Astrocyte of the cerebellum (primary cell): ENCODE results near the gene FBLIM1.

Experiments used
- DNase-seq: peaks from one replicate; pipeline ENCODE4 v3.0.0-alpha.2; 2011; ENCODE audit warnings: low read depth
- H3K4me3 ChIP-seq: 2 replicates; pipeline ENCODE4 v1.5.1; 2011; ENCODE audit warnings: mild to moderate bottlenecking, low read depth, low read length, moderate library complexity
- in situ Hi-C: cut with HindIII; loops from 2 replicates; pipeline ENCODE4 v1.10.0; 2017; ENCODE audit warnings: low sequenced_read_pairs
- TF ChIP-seq, protein P1 (sequence below): IDR thresholded peaks from 2 replicates; pipeline ENCODE4 v1.5.1; 2012; ENCODE audit warnings: low read length, low read depth, moderate library complexity, mild to moderate bottlenecking; ENCODE audit errors: missing control alignments

FBLIM1 gene

DNA sequence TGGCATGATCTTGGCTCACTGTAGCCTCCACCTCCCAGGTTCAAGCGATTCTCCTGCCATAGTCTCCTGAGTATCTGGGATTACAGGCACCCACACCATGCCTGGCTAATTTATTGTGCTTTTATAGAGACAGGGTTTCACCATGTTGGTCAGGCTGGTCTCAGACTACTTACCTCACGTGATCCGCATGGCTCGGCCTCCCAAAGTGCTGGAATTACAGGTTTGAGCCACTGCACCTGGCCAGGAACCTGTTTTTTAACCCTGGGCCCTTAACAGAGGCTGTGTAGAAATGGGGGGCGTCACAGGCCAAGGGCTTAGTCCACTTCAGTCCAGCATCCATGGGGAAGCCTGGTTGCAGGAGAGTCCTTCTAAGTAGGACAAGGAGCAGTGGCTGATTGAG is 9.3 kb downstream of the FBLIM1 start:
- in situ Hi-C loops: no loop called here
- no peak overlapping the region for H3K4me3 ChIP-seq
- TF ChIP-seq, protein P1, sequence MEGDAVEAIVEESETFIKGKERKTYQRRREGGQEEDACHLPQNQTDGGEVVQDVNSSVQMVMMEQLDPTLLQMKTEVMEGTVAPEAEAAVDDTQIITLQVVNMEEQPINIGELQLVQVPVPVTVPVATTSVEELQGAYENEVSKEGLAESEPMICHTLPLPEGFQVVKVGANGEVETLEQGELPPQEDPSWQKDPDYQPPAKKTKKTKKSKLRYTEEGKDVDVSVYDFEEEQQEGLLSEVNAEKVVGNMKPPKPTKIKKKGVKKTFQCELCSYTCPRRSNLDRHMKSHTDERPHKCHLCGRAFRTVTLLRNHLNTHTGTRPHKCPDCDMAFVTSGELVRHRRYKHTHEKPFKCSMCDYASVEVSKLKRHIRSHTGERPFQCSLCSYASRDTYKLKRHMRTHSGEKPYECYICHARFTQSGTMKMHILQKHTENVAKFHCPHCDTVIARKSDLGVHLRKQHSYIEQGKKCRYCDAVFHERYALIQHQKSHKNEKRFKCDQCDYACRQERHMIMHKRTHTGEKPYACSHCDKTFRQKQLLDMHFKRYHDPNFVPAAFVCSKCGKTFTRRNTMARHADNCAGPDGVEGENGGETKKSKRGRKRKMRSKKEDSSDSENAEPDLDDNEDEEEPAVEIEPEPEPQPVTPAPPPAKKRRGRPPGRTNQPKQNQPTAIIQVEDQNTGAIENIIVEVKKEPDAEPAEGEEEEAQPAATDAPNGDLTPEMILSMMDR: no peak
- no peak for DNase-seq

DNA sequence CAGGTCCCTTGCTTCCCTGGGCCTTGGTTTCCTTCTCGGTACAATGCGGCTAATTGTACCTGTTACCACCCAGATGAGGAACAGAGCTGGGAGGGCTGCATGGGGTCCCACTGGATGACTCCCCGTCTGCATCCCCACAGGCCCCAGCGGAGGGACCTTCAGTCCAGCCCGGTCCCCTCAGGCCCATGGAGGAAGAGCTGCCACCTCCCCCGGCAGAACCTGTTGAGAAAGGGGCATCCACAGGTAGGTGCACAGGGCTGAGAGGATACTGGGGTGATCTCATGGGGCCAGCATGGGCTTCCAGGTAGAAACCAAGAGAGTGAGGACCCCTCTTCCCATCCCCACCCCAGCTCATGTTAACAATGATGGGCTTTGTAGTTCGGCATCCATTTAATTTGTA is 9.8 kb downstream of the FBLIM1 start:
- TF ChIP-seq, protein P1: no peak
- DNase-seq: no peak
- in situ Hi-C loops: no loop called here
- no peak overlapping the region for H3K4me3 ChIP-seq

DNA sequence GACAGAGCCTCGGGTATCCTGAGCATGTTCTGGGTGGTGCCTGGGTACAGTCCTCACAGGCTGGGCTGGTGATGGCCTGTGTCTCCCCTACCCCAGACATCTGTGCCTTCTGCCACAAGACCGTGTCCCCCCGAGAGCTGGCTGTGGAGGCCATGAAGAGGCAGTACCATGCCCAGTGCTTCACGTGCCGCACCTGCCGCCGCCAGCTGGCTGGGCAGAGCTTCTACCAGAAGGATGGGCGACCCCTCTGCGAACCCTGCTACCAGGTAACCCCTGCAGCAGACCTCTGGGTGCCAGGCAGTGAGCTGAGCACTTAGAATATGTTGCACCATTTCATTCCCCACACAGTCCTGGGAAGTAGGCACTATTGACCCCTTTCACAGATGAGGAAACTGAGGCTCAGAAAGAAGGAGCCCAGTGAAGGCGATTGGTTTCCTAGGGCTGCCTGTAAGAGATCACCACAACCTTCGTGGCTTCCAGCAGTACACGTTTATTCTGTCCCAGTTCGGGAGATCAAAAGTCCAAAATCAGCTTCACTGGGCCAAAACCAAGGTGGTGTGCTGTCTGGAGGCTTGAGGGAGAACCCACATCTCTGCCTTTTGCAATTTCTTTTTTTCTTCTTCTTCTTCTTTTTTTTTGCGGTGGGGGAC is 11.8 kb downstream of the FBLIM1 start:
- in situ Hi-C loops: no loop called here
- H3K4me3 ChIP-seq: no peak overlapping the region
- TF ChIP-seq, protein P1: no peak
- DNase-seq: no peak

DNA sequence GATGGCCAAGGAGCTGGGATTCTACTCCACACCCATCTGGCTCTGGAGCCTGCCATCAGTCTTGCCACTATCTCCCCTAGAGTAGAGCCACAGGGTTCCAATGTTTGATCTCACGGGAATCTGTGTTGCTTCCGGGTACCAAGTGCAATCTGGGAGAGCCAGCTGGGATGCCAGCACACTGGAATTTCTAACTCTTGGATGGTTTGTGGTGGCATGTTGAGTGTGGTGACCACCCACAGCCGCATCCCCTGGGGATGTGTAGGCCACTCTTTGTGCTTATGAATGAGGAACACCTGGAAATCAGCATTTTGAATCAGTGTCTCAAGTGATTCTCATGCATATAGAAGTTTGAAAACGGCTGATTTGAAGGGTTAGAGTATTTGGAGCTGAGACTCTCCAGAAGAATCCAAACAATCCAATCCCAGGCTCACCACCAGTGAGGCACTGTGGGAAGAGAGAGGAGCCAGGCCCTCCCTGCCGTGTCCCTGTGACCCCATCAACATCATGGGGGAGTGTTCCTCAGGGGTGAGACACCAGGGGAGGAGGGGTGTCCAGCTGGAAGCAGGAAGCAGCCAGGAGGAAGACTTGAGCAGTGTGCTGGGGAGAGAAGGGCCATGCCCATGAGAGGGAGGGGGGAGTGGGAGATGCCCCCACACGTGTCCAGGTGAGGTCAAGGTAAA is 13.4 kb downstream of the FBLIM1 start:
- TF ChIP-seq, protein P1: no peak
- in situ Hi-C loops: no loop called here
- DNase-seq: no peak
- H3K4me3 ChIP-seq: no peak overlapping the region

DNA sequence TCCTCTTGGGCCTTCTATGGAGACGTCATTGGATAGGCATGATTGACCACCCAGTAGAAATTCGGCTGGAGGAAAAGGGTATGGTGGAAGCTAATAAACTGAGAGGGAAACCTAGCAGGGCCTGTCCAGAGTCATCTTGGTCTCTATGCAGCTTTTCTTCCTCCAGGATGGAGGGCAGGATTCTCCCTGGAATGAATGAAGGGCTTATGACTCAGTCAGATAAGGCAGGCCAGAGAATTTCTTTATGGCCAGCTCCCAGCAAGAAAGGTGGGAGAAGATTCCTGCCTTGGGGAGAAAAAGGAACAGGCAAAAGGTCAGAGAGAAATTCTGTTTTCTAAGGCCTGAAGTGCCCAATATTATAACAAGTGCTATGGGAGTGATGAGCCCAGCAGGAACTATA is 17.1 kb downstream of the FBLIM1 start:
- DNase-seq: no peak
- in situ Hi-C loops: no loop called here
- no peak overlapping the region for H3K4me3 ChIP-seq
- TF ChIP-seq, protein P1: no peak

DNA sequence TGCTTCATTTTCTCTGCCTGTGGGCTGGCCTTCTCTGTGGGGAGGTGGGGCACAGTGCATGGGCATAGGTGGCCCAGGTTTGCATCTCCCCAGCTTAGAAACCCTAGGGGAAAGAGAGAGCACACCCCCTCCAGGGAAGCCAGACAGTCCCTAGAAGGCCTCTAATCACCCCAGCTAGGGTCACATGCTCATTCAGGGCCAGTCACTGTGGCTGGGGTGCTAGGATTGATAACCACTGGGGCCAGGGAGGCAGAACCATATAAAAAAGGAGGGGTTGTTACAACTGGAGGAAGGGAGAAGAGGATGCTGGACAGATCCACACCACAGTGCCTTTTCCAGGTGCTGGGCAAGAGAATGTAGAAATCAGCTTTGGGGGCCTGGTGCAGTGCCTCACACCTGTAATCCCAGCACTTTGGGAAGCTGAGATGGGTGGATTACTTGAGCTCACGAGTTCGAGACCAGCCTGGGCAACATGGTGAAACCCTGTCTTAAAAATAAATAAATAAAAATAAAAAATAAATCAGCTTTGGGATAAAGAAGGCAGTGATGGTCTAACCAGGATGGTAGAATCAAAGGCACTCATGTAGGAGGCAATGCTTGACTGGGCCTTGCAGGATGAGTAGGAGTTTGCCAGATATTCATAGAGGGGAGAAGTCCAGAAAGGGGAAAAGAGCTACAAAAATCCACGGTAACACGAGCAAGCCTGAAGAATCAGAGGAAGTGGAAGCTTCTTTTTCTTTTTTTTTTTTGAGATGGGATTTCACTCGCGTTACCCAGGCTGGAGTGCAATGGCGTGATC is 19.5 kb downstream of the FBLIM1 start:
- in situ Hi-C loops: no loop called here
- TF ChIP-seq, protein P1: no peak
- no peak for DNase-seq
- no peak overlapping the region for H3K4me3 ChIP-seq
